ENCODE results near the gene PRICKLE1. TPM values are rescaled to one million over a fixed set of nuclear protein-coding genes. Genes with fewer than 3 reads are reported as not detected.
A peak's percentile ranks its signal among the peaks of the same experiment; 100 is the strongest.

The PRICKLE1 gene
- total and polyA plus RNA-seq, 9 of the 15 experiments (the other 6 are each of a cell fraction or from before 2014, with no cell fraction given), result 0.22 to 0.85 (median 0.31) TPM

DNA sequence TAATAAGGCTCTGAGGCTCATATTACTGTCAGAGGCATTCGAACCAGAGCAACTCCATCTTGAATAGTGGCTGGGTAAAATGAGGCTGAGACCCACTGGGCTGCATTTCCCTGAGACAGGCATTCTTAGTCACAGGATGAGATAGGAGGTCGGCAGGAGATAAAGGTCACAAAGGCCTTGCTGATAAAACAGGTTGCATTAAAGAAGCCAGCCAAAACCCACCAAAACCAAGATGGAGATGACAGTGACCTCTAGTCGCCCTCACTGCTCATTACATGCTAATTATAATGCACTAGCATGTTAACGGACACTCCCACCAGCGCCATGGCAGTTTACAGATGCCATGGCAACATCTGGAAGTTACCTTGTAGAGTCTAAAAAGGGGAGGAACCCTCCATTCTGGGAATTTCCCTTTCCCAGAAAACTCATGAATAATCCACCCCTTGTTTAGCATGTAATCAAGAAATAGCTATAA is 18.1 kb upstream of the PRICKLE1 start (continued):
- peak; percentile 21; the same call in 1 of the 2 replicates for TF ChIP-seq ESRRA (IDR thresholded peaks at IDR 0.05; ENCODE audit: borderline replicate concordance, low read depth)
- TF ChIP-seq, protein P1, sequence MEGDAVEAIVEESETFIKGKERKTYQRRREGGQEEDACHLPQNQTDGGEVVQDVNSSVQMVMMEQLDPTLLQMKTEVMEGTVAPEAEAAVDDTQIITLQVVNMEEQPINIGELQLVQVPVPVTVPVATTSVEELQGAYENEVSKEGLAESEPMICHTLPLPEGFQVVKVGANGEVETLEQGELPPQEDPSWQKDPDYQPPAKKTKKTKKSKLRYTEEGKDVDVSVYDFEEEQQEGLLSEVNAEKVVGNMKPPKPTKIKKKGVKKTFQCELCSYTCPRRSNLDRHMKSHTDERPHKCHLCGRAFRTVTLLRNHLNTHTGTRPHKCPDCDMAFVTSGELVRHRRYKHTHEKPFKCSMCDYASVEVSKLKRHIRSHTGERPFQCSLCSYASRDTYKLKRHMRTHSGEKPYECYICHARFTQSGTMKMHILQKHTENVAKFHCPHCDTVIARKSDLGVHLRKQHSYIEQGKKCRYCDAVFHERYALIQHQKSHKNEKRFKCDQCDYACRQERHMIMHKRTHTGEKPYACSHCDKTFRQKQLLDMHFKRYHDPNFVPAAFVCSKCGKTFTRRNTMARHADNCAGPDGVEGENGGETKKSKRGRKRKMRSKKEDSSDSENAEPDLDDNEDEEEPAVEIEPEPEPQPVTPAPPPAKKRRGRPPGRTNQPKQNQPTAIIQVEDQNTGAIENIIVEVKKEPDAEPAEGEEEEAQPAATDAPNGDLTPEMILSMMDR (IDR thresholded peaks at IDR 0.05 in 2 of 3, conservative IDR thresholded peaks at IDR 0.05 in 1 of 3; ENCODE audit: insufficient read depth in 2 of 3, low read depth in 1 of 3, low read length in 3 of 3), result peak in 2 of 3 experiments; percentile 21 to 29; a peak in 3 of 6 replicates
- TF ChIP-seq ZNF311 (CRISPR knock-in tag; IDR thresholded peaks at IDR 0.05), result peak; percentile 94
- TF ChIP-seq, protein P2, sequence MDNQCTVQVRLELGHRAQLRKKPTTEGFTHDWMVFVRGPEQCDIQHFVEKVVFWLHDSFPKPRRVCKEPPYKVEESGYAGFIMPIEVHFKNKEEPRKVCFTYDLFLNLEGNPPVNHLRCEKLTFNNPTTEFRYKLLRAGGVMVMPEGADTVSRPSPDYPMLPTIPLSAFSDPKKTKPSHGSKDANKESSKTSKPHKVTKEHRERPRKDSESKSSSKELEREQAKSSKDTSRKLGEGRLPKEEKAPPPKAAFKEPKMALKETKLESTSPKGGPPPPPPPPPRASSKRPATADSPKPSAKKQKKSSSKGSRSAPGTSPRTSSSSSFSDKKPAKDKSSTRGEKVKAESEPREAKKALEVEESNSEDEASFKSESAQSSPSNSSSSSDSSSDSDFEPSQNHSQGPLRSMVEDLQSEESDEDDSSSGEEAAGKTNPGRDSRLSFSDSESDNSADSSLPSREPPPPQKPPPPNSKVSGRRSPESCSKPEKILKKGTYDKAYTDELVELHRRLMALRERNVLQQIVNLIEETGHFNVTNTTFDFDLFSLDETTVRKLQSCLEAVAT (IDR thresholded peaks at IDR 0.05), result no peak
- TF ChIP-seq YY1 (IDR thresholded peaks at IDR 0.05; ENCODE audit: borderline replicate concordance in 1 of 3, control insufficient read depth in 1 of 3, extremely low read depth in 1 of 3, insufficient read depth in 3 of 3, insufficient read length in 1 of 3, insufficient replicate concordance in 2 of 3, low read depth in 1 of 3, low read length in 2 of 3), result peak in 1 of 3 experiments; percentile 45
- 0 out of 2 replicates have a peak, but pooled peaks have one; percentile 81 for TF ChIP-seq ZNF695 (CRISPR knock-in tag; IDR thresholded peaks at IDR 0.05)
- no peak for TF ChIP-seq NR4A1 (CRISPR knock-in tag; IDR thresholded peaks at IDR 0.05)
- peak; percentile 64; the same call in 1 of the 2 replicates for TF ChIP-seq NR4A1 (tag; IDR thresholded peaks at IDR 0.05)
- TF ChIP-seq RAD21 (CRISPR knock-in tag; conservative IDR thresholded peaks at IDR 0.05 in 1 of 2, IDR thresholded peaks at IDR 0.05 in 1 of 2), result peak in 1 of 2 experiments; percentile 15; a peak in 1 of 4 replicates
- no peak for TF ChIP-seq NR1H2 (CRISPR knock-in tag; IDR thresholded peaks at IDR 0.05)
- no peak for TF ChIP-seq NR2C1 (IDR thresholded peaks at IDR 0.05)
- TF ChIP-seq NR2C1 (tag; IDR thresholded peaks at IDR 0.05), result peak; percentile 68; the same call in 1 of the 2 replicates
- TF ChIP-seq, protein P3, sequence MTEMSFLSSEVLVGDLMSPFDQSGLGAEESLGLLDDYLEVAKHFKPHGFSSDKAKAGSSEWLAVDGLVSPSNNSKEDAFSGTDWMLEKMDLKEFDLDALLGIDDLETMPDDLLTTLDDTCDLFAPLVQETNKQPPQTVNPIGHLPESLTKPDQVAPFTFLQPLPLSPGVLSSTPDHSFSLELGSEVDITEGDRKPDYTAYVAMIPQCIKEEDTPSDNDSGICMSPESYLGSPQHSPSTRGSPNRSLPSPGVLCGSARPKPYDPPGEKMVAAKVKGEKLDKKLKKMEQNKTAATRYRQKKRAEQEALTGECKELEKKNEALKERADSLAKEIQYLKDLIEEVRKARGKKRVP (CRISPR knock-in tag; IDR thresholded peaks at IDR 0.05), result no peak
- TF ChIP-seq ZNF583 (CRISPR knock-in tag; IDR thresholded peaks at IDR 0.05), result 0 out of 2 replicates have a peak, but pooled peaks have one; percentile 14
- TF ChIP-seq L3MBTL2 (IDR thresholded peaks at IDR 0.05), result no peak
- peak; percentile 39; the same call in 1 of the 2 replicates for TF ChIP-seq GTF2A2 (tag; IDR thresholded peaks at IDR 0.05)
